ENCODE measurements around the gene NHERF1.

NHERF1 gene

GRCh38 chr17:74807925-74808324 is 59.5 kb downstream of the NHERF1 start:
- DNase-seq (ENCODE audit: low read depth in 2 of 2), result no peak

DNA sequence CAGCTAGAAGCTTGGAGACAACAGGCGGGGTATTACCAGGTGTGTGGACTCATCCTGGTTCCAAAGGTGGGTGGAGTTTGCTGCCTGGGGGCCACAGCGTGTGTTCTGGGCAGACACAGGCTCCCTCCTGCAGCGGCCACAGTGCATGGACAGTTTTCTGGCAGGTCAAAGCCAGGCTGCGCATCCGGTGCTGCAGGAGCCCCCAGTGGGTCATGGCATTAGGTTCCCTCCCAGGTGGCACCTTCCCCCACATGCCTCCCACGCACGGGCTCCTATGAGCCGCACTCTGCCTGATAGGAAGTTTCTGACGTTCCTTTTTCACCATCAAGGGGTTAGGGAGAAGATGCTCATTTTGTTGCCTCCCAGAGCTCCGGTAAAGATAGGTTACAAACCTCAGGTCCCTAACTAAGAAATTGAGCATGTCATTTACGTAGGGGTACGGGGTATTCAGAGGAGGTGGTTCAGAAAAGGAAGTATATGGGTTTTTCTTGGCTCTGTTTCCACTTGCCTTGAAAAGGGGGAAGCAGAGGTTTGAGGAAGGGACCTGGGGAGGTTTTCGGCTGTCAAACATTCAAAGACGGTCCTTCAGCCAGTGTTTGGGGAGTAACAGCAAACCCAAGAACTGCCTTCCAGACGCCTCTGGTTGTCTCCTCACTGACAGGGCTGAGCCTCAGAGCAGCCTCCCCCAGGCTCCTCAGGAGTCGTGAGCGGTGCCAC is 60.4 kb downstream of the NHERF1 start:
- no peak for DNase-seq (ENCODE audit: low read depth in 2 of 2)

DNA sequence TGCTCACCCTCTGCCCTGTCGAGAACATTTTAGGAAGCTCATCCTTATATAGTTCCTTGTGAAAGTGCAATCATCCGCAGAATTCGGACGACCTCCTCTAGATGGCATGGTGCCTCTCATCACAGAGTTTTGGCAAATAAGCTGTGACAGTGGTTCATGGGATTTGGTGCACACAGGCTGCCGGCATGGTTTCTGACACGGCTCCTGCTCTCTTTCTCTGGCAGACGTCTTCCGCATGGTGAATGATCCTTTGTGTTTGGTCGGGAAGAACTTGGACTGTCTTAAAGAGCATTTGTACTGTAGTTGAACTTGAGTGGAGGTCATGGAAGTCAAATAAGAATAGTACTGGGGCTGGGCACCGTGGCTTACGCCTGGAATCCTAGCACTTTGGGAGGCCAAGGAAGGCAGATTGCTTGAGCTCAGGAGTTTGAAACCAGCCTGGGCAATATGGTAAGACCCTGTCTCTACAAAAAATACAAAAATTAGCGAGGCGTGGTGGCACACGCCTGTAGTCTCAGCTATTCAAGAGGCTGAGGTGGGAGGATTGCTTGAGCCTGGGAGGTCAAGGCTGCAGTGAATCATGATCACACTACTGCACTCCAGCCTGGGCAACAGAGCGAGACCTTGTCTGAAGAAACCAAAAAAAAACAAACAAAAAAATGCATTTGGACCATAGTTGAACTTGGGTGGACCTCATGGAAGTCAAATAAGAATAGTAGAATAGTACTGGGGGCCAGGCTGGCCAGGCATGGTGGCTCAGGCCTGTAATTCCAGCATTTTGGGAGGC is 62.5 kb downstream of the NHERF1 start:
- no peak for DNase-seq (ENCODE audit: low read depth in 2 of 2)

GRCh38 chr17:74812109-74813009 is 63.9 kb downstream of the NHERF1 start:
- no peak for DNase-seq (ENCODE audit: low read depth in 2 of 2)

GRCh38 chr17:74814453-74814852 is 66.0 kb downstream of the NHERF1 start:
- no peak for DNase-seq (ENCODE audit: low read depth in 2 of 2)

GRCh38 chr17:74815067-74815466 is 66.6 kb downstream of the NHERF1 start:
- no peak for DNase-seq (ENCODE audit: low read depth in 2 of 2)

DNA sequence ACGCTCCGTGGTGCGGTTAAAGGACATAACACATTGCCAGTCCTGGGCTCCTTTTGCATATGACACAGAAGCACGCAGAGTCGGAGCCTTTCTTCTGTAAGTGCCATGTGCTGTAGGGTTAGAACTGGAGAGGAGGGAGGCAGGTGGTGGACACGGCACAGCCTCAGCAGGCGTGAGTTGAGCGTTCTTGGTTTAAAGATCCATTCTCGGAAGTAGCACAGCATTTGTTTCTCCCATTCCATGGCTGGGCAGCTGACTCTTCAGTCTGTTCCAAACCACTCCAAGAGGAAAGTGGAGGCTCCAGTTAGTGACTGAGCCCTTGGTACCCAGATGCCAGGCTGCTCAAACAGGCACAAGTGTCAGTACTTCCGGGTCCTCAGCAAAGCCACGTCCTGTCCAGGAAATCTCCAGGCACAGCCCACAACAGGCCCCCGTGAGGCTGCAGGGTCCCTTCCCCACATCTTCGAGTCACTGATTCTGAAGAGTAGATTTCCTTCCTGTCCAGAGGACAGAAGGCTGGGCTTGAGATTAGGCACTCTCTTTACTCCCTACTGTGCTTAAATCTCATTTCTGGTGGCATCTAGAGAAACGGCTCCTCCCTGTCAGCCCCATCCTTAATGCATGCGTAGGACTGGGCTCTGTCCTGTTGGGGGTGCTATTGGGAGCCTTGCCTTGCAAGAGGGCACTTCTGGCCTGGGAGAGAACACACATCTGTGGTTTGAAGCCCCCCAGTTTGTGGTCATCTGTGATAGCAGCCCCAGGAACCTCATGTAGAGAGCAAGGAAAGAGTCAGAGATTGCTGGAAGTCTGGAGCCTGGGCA is 67.3 kb downstream of the NHERF1 start:
- DNase-seq (ENCODE audit: low read depth in 2 of 2), result no peak

- DNase-seq (ENCODE audit: low read depth in 2 of 2), result no peak
These were observed 68.6 kb downstream of the NHERF1 start for GRCh38 chr17:74816905-74817620.

- DNase-seq (ENCODE audit: low read depth in 2 of 2), result no peak
These were observed 70.0 kb downstream of the NHERF1 start for GRCh38 chr17:74818291-74818938.

All from stimulated activated CD4-positive, alpha-beta T cell treated with anti-CD3 and anti-CD28 coated beads, Interleukin-1b, Interleukin-23, amount 100 ng/mL, for 4 hours (primary cell).